Peyer's patch (tissue), 4 donors: ENCODE data around the gene WDR74.

Experiments
- CTCF ChIP-seq, 6 experiments: fragments of 450-650 bp in 4 of 6; fragments of 200-600 bp in 2 of 6; sonication (generic) in 1 of 6; IDR thresholded peaks; one replicate each; pipeline ENCODE4 v1.5.1; 2017 to 2019; ENCODE audit warnings: antibody characterized with exemption in 6 of 6, mild to moderate bottlenecking in 3 of 6, moderate library complexity in 1 of 6
- POLR2A ChIP-seq, 2 donors: fragments of 450-650 bp; IDR thresholded peaks; one replicate each; pipeline ENCODE4 v1.5.1; 2017; ENCODE audit warnings: antibody characterized with exemption in 2 of 2, mild to moderate bottlenecking in 2 of 2, moderate library complexity in 2 of 2

GRCh38 chr11:62882431-62882749 lies 43.0 kb upstream of the WDR74 start:
- TF ChIP-seq CTCF (IDR thresholded peaks at IDR 0.05) (no peak), POLR2A (IDR thresholded peaks at IDR 0.05) (no peak)
